Heart right ventricle (tissue), 16 donors: Measurements from ENCODE around the gene ZC3H7A. TPM values are rescaled to one million over a fixed set of nuclear protein-coding genes. Genes with fewer than 3 reads are reported as not detected.
A peak's percentile ranks its signal among the peaks of the same experiment; 100 is the strongest.

Experiments
- ATAC-seq, 8 donors: fragments of 200-7000 bp; cut with Tn5 transposase; one replicate each; pipeline ENCODE4 v1.9.1; 2020; ENCODE audit warnings: mild to moderate bottlenecking in 8 of 8, moderate library complexity in 8 of 8, moderate number of reproducible peaks in 1 of 8
- DNase-seq, 2 donors: peaks; one replicate each; pipeline ENCODE4 v3.0.0-alpha.2; 2020
- H3K27ac ChIP-seq, 10 donors: fragments of 200-600 bp; sonication (generic) in 2 of 10; one replicate each; pipeline versions ENCODE4 v1.5.0 to v1.8.0; 2020 to 2022; ENCODE audit warnings: mild to moderate bottlenecking in 3 of 10
- H3K27me3 ChIP-seq, 7 donors: fragments of 200-600 bp; one replicate each; pipeline ENCODE4 v1.8.0; 2021 to 2022; ENCODE audit warnings: mild to moderate bottlenecking in 2 of 7
- H3K36me3 ChIP-seq, 9 donors: fragments of 200-600 bp; sonication (generic) in 1 of 9; one replicate each; pipeline versions ENCODE4 v1.5.0 to v1.8.0; 2020 to 2022; ENCODE audit warnings: mild to moderate bottlenecking in 2 of 9
- H3K4me1 ChIP-seq, 9 donors: fragments of 200-600 bp; sonication (generic) in 1 of 9; one replicate each; pipeline versions ENCODE4 v1.5.0 to v1.8.0; 2020 to 2022; ENCODE audit warnings: mild to moderate bottlenecking in 4 of 9
- H3K4me3 ChIP-seq, 10 donors: fragments of 200-600 bp; sonication (generic) in 2 of 10; one replicate each; pipeline versions ENCODE4 v1.5.0 to v1.8.0; 2020 to 2022; ENCODE audit warnings: mild to moderate bottlenecking in 7 of 10, moderate library complexity in 2 of 10
- H3K9me3 ChIP-seq, 11 donors: fragments of 200-600 bp in 10 of 11; sonication (generic) in 2 of 11; one replicate each; pipeline versions ENCODE4 v1.5.0 to v1.8.0; 2013 to 2022; ENCODE audit warnings: mild to moderate bottlenecking in 2 of 11, control low read depth in 1 of 11, moderate library complexity in 1 of 11
- CTCF ChIP-seq, 9 donors: fragments of 200-600 bp; sonication (generic) in 2 of 9; IDR thresholded peaks; one replicate each; pipeline versions ENCODE4 v1.5.0 to v1.8.0; 2021 to 2022; ENCODE audit warnings: antibody characterized with exemption in 9 of 9, mild to moderate bottlenecking in 5 of 9, moderate library complexity in 1 of 9
- WGBS, 2 donors: extraction: QIAGEN DNeasy Blood & Tissue Kit; methylation state at CpG; one replicate each; pipeline ENCODE4 v1.1.7; 2013; ENCODE audit warnings: inconsistent platforms in 1 of 2; 5-methylcytosine and 5-hydroxymethylcytosine counted together
- intact Hi-C, 10 donors: fragments of 100-400 bp; cut with DNase I; formaldehyde crosslinking; loops; one replicate each; pipeline versions ENCODE4 v1.11.1 to v1.14.2; 2022
- polyA plus RNA-seq, 2 donors: library from polyadenylated mRNA; stranded (reverse); fragments of 200-250 nt; gene quantifications; one replicate each; pipeline ENCODE4 v1.2.3, GENCODE V29; 2013
- total RNA-seq, 10 donors: library from RNA; stranded (reverse); fragmentation: NEBNext Ultra II Directional in 3 of 10; extraction: Animal tissue kit (Norgen Biotek cat#: 25700) in 3 of 10; gene quantifications; one replicate each; pipeline versions ENCODE4 v1.2.1 to v1.2.4, GENCODE V29; 2021 to 2023
- donor health status: Arrhythmogenic right ventricular cardiomyopathy.
- donor health status: ischemic (EF 13 %, LVEDD 7.1; RV severe dilation, severe dysfunction).
- donor health status: healthy with polysubstance abuse.
- donor health status: DM: no; HTN: yes; CAD: no.
- donor health status: DM: no; HTN: no; CAD: no.
- donor health status: ischemic (EF 25% LVEDD 6.9; RV normal size, moderate dysfunction).
- donor health status: ischemic (EF 25% LVEDD 5.7; RV mildly dilated, moderate dysfunction).
- donor health status: healthy.
- donor health status: DM: yes; HTN: yes; CAD: no.
- donor health status: Ischemic cardiomyopathy.
- donor health status: ischemic (EF 35%, LVEDD 5.7; RV mildly dilated, moderate dysfunction).
- donor health status: nonischemic (EF 11% LVEDD 7.7; RV severe dilation, severe dysfunction).
- donor health status: DM: yes; HTN: yes; CAD: no.
- donor health status: PGD.
- donor health status: ischemic (EF 29% LVEDD 5.4; RV normal size, mild dysfunction).
- donor health status: nonischemic (EF 23%, LVEDD 6.1; RV moderate dilation, normal function).

The ZC3H7A gene
- total and polyA plus RNA-seq, 12 donors = 15.2 to 36.1 (median 30.3) TPM

- ATAC-seq = peak; percentile 48 to 65 (median 56)
- peak; percentile 73 to 74 for DNase-seq
- Histone ChIP-seq H3K36me3 (peaks cover 0 to 17% (median 0%) of the 10 kb centered on the region in 9 donors), H3K4me1 (peaks cover 8 to 82% (median 72%) of the 10 kb centered on the region in 9 donors), H3K27ac (peak overlapping the region; percentile 92 to 100 (median 98)), H3K27me3 (no peaks in the 10 kb centered on the region), H3K9me3 (no peaks in the 10 kb centered on the region), H3K4me3 (peak overlapping the region; percentile 78 to 100 (median 96))
- no peak for TF ChIP-seq CTCF (IDR thresholded peaks at IDR 0.05)
- 1 to 2% methylated on average over 88 to 89 of the region's 93 CpGs for WGBS, 2 donors
- intact Hi-C loops = loop anchor here in 8 of 10 donors (1.0 to 10.0 kb wide), 9 partner anchors 48 to 268 kb away; partner anchors contain the start of genes TXNDC11 (in 5 of the 8), GSPT1 (in 1 of the 8) and RSL1D1 (in 1 of the 8)
Observed at GRCh38 chr16:11796227-11797165, 562 bp downstream of the ZC3H7A start.

GRCh38 chr16:11795887-11796226, 1.2 kb downstream of the ZC3H7A start:
- H3K4me3 ChIP-seq = peak overlapping the region; percentile 78 to 100 (median 96)
- peaks cover 8 to 81% (median 76%) of the 10 kb centered on the region in 9 donors for H3K4me1 ChIP-seq
- ATAC-seq (no peak), DNase-seq (no peak)
- H3K27ac ChIP-seq = peak overlapping the region; percentile 92 to 100 (median 98)
- H3K27me3 ChIP-seq = no peaks in the 10 kb centered on the region
- WGBS, 2 donors = 53 to 62% methylated on average over 8 of the region's 8 CpGs
- intact Hi-C loops = loop anchor here in 7 of 10 donors (2.0 to 10.0 kb wide), 8 partner anchors 49 to 269 kb away; partner anchors contain the start of genes TXNDC11 (in 5 of the 7) and GSPT1 (in 1 of the 7)
- TF ChIP-seq CTCF (IDR thresholded peaks at IDR 0.05) = no peak
- no peaks in the 10 kb centered on the region for H3K9me3 ChIP-seq
- peaks cover 0 to 17% (median 0%) of the 10 kb centered on the region in 9 donors for H3K36me3 ChIP-seq

DNA sequence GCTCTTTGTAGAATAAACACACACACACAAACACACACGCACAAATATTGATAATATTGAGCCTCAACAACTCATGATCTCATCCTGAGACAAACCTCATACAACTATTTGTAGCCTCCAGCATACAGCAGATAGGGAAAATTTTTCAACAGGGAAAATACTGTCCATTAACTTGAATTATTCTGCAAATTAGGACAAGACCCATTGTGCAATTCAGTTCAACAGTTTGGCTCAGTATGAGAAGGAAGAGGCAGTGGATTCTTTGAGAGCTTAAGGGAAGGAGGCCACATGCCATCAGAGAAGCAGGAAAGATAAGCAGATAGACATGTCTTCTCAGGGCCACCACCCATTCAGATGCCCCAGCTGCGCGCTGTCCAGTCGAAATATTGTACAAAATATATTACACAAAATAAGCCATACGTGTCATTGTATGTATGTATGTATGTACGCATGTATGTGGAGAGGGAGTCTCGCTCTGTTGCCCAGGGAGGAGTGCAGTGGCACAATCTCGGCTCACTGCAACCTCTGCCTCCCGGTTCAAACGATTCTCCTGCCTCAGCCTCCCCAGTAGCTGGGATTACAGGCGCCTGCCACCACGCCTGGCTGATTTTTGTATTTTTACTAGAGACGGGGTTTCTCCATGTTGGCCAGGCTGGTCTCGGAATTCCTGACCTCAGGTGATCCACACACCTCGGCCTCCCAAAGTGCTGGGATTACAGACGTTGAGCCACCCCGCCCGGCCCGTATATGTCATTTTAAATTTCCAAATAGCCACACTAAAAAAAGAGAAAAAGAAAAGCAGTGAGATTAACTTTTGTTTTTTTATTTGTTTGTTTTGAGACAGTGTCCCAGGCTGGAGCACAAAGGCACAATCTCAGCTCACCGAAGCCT, 1.8 kb downstream of the ZC3H7A start:
- DNase-seq (no peak), ATAC-seq (no peak)
- no peaks in the 10 kb centered on the region for H3K27me3 ChIP-seq
- peaks cover 8 to 81% (median 76%) of the 10 kb centered on the region in 9 donors for H3K4me1 ChIP-seq
- peak overlapping the region in 9 of 10 donors; percentile 78 to 100 (median 97) for H3K4me3 ChIP-seq
- H3K9me3 ChIP-seq = no peaks in the 10 kb centered on the region
- peak overlapping the region in 8 of 10 donors; percentile 92 to 100 (median 98) for H3K27ac ChIP-seq
- peaks cover 0 to 22% (median 0%) of the 10 kb centered on the region in 9 donors for H3K36me3 ChIP-seq
- TF ChIP-seq CTCF (IDR thresholded peaks at IDR 0.05) = no peak
- intact Hi-C loops = loop anchor here in 6 of 10 donors (5.0 to 10.0 kb wide), 7 partner anchors 50 to 270 kb away; partner anchors contain the start of genes TXNDC11 (in 4 of the 6) and GSPT1 (in 1 of the 6)
- 84 to 85% methylated on average over 20 of the region's 20 CpGs for WGBS, 2 donors
